RWPE2 (cell line): ENCODE measurements around the gene MRPL40.

ENCODE experiments used
- ATAC-seq: fragments of 200-7000 bp; cut with Tn5 transposase; 3 replicates; pipeline ENCODE4 v1.9.1; 2021; ENCODE audit warnings: low read depth
- DNase-seq: peaks from one replicate; pipeline ENCODE4 v3.0.0-alpha.2; 2020; ENCODE audit warnings: low spot score
- H3K27ac ChIP-seq: fragments of 450-650 bp; 2 replicates; pipeline ENCODE4 v1.5.1; 2017; ENCODE audit warnings: mild to moderate bottlenecking; ENCODE audit not compliant: poor library complexity, severe bottlenecking
- H3K27me3 ChIP-seq: fragments of 250-450 bp; sonication (Bioruptor Pico); 2 replicates; pipeline ENCODE4 v1.5.1; 2021; ENCODE audit warnings: mild to moderate bottlenecking, moderate library complexity; ENCODE audit not compliant: insufficient read depth, poor library complexity, severe bottlenecking
- H3K36me3 ChIP-seq: fragments of 250-450 bp; sonication (Bioruptor Pico); 2 replicates; pipeline ENCODE4 v1.5.1; 2020; ENCODE audit warnings: low read depth, mild to moderate bottlenecking, moderate library complexity
- H3K4me1 ChIP-seq: fragments of 250-450 bp; sonication (Bioruptor Pico); 2 replicates; pipeline ENCODE4 v1.5.1; 2021; ENCODE audit warnings: mild to moderate bottlenecking, moderate library complexity; ENCODE audit not compliant: insufficient read depth, poor library complexity, severe bottlenecking
- H3K4me3 ChIP-seq: fragments of 250-450 bp; sonication (Bioruptor Pico); 2 replicates; pipeline ENCODE4 v1.5.1; 2021; ENCODE audit warnings: mild to moderate bottlenecking, moderate library complexity; ENCODE audit not compliant: severe bottlenecking
- H3K9me3 ChIP-seq: fragments of 250-450 bp; sonication (Bioruptor Pico); 2 replicates; pipeline ENCODE4 v1.5.1; 2021; ENCODE audit warnings: mild to moderate bottlenecking, moderate library complexity; ENCODE audit not compliant: severe bottlenecking
- TF ChIP-seq, protein P1 (sequence below): fragments of 450-650 bp; IDR thresholded peaks from one replicate; pipeline ENCODE4 v1.5.1; 2017; ENCODE audit warnings: mild to moderate bottlenecking, moderate library complexity; ENCODE audit not compliant: poor library complexity, severe bottlenecking

MRPL40 gene

GRCh38 chr22:19466126-19466716, 33.9 kb downstream of the MRPL40 start:
- TF ChIP-seq, protein P1, sequence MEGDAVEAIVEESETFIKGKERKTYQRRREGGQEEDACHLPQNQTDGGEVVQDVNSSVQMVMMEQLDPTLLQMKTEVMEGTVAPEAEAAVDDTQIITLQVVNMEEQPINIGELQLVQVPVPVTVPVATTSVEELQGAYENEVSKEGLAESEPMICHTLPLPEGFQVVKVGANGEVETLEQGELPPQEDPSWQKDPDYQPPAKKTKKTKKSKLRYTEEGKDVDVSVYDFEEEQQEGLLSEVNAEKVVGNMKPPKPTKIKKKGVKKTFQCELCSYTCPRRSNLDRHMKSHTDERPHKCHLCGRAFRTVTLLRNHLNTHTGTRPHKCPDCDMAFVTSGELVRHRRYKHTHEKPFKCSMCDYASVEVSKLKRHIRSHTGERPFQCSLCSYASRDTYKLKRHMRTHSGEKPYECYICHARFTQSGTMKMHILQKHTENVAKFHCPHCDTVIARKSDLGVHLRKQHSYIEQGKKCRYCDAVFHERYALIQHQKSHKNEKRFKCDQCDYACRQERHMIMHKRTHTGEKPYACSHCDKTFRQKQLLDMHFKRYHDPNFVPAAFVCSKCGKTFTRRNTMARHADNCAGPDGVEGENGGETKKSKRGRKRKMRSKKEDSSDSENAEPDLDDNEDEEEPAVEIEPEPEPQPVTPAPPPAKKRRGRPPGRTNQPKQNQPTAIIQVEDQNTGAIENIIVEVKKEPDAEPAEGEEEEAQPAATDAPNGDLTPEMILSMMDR = no peak
- Histone ChIP-seq H3K9me3 (no peaks in the 10 kb centered on the region), H3K27ac (no peak overlapping the region), H3K4me1 (no peaks in the 10 kb centered on the region), H3K4me3 (no peak overlapping the region), H3K27me3 (no peaks in the 10 kb centered on the region), H3K36me3 (peaks cover 88% of the 10 kb centered on the region)
- DNase-seq (no peak), ATAC-seq (no peak)

GRCh38 chr22:19466848-19467752, 34.8 kb downstream of the MRPL40 start:
- Histone ChIP-seq H3K27ac (no peak overlapping the region), H3K4me3 (no peak overlapping the region), H3K9me3 (no peaks in the 10 kb centered on the region), H3K36me3 (peaks cover 94% of the 10 kb centered on the region), H3K4me1 (no peaks in the 10 kb centered on the region), H3K27me3 (no peaks in the 10 kb centered on the region)
- no peak for DNase-seq
- TF ChIP-seq, protein P1 = no peak
- no peak for ATAC-seq

DNA sequence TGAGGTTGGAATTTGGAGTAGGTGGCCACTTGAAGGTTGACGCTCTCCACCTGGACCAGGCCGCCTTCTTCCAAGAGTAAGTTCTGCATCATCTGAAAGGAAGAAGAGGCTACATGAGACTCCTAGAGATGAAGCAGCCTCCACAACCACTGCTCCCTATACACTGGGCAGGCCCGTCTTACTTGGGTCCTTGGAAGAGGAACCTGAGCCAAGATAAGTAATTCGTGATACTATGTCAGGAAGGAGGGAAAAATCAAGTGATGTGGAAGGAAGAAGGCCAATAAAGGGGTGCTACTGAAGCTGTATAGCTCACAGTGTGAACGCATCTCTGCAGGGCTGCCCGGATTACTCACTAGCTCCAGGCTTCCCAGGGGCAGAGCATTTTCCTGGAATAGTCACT, 35.6 kb downstream of the MRPL40 start:
- H3K27me3 ChIP-seq = no peaks in the 10 kb centered on the region
- H3K4me1 ChIP-seq = no peaks in the 10 kb centered on the region
- H3K4me3 ChIP-seq = no peak overlapping the region
- no peak for DNase-seq
- no peak overlapping the region for H3K27ac ChIP-seq
- no peak for ATAC-seq
- TF ChIP-seq, protein P1 = no peak
- H3K9me3 ChIP-seq = no peaks in the 10 kb centered on the region
- peaks cover 97% of the 10 kb centered on the region for H3K36me3 ChIP-seq

DNA sequence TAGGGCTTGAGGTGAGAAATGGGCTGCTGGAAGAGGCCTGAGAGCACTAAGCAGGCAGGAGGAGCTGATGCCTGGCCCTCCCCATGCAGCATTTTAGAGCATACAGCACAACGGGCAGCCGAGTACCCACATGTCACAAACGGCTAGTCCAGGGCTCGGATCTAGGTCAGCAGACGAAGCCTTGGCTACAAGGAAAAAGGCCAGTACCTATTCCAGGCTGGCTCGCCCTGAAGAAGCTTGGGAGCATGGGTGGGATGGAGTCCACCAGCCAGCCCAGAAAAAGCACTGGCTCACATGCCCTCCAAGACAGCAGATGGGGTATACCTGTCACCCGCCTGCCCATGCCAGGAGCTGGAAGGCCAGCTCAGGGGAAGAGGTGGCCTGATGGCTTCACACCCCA, 37.1 kb downstream of the MRPL40 start:
- peaks cover 97% of the 10 kb centered on the region for H3K36me3 ChIP-seq
- H3K4me3 ChIP-seq = no peak overlapping the region
- no peaks in the 10 kb centered on the region for H3K9me3 ChIP-seq
- H3K27me3 ChIP-seq = no peaks in the 10 kb centered on the region
- no peak for ATAC-seq
- H3K4me1 ChIP-seq = no peaks in the 10 kb centered on the region
- H3K27ac ChIP-seq = no peak overlapping the region
- TF ChIP-seq, protein P1 = no peak
- DNase-seq = no peak

DNA sequence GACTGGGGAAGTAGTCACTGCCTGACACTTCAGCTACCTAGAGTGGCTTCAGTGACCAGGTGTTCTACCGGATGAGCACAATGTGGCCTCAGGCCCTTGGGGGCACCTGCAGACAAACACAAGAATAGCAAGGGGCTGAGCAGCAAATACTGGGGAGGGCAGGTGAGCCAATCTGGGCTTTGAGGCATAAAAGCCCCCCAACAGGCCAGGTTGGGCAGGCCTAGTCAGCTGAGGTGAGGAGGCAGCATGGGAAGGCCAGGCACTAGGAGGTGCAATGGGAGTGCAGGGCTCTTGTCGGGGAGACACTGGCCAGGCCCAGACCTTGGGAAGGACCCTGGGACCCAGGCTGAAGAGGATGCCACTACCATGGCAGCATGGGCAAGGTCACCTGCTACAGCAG, 37.7 kb downstream of the MRPL40 start:
- H3K9me3 ChIP-seq = no peaks in the 10 kb centered on the region
- DNase-seq = no peak
- peaks cover 97% of the 10 kb centered on the region for H3K36me3 ChIP-seq
- H3K4me1 ChIP-seq = no peaks in the 10 kb centered on the region
- H3K4me3 ChIP-seq = no peak overlapping the region
- no peak overlapping the region for H3K27ac ChIP-seq
- TF ChIP-seq, protein P1 = no peak
- no peak for ATAC-seq
- no peaks in the 10 kb centered on the region for H3K27me3 ChIP-seq
